Dermis microvascular lymphatic vessel endothelial cell (primary cell): ENCODE measurements around the gene CFD. TPM values are rescaled to one million over a fixed set of nuclear protein-coding genes. Genes with fewer than 3 reads are reported as not detected.
A peak's percentile ranks its signal among the peaks of the same experiment; 100 is the strongest.
"Not testable (repeated sequence)": the region's sequence is repeated elsewhere in the genome, so short reads cannot be mapped to it uniquely, and the experiment has no call there.

Experiments
- DNase-seq, 2 donors: peaks; one replicate each; pipeline versions ENCODE4 v3.0.0 to v3.0.0-alpha.2; 2010; ENCODE audit warnings: low read depth in 2 of 2
- total RNA-seq: library from RNA; depleted of rRNA; stranded (reverse); fragments of >200 nt; gene quantifications from 2 replicates; pipeline ENCODE4 v1.2.1, GENCODE V29; 2014

The CFD gene
- total RNA-seq, 1 donor from 2014 or later, result 2.2 TPM

DNA sequence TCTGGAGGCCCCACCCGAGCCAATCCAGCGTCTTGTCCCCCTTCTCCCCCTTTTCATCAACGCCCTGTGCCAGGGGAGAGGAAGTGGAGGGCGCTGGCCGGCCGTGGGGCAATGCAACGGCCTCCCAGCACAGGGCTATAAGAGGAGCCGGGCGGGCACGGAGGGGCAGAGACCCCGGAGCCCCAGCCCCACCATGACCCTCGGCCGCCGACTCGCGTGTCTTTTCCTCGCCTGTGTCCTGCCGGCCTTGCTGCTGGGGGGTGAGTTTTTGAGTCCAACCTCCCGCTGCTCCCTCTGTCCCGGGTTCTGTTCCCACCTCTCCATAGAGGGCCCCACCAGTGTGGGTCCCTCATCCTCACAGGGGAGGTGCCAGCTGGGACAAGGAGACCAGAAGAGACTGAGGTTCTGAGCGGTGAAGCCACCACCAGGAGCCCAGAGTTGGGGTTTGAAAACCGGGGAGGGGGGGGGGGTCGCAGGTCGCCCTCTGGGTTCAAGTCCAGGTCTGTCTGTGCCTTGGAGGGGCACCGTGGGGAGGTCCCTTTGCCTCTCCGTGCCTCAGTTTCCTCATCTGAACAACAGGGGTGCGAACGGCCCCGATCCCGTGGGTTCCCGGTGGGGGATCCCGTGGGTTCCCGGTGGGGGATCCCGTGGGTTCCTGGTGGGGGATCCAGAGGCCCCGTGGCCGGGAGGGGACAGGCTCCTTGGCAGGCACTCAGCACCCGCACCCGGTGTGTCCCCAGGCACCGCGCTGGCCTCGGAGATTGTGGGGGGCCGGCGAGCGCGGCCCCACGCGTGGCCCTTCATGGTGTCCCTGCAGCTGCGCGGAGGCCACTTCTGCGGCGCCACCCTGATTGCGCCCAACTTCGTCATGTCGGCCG lies 7.1 kb upstream of the CFD start, which contains the start of gene ELANE:
Gene ELANE (plus strand): TSS at position 168 of the 878 bp plus-strand sequence. CDS start 26 bp downstream, at position 194.
- no peak for DNase-seq

- DNase-seq, result no peak
These were observed 6.4 kb upstream of the CFD start for GRCh38 chr19:853014-853585.

DNA sequence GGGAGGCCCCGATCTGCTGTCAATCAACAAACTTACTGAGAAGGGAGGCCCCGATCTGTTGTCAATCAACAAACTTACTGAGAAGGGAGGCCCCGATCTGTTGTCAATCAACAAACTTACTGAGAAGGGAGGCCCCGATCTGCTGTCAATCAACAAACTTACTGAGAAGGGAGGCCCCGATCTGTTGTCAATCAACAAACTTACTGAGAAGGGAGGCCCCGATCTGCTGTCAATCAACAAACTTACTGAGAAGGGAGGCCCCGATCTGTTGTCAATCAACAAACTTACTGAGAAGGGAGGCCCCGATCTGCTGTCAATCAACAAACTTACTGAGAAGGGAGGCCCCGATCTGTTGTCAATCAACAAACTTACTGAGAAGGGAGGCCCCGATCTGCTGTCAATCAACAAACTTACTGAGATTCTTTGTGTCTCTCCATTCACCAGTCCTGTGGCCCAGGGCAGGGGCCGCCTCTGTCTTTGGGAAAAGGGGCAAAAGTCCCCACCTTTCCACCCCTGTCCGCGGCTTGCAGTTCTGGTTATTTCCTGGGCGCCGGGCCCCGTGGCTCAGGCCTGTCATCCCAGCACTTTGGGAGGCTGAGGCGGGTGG lies 5.7 kb upstream of the CFD start:
- not testable (repeated sequence) for DNase-seq

GRCh38 chr19:854549-854948 lies 4.9 kb upstream of the CFD start:
- no peak for DNase-seq

DNA sequence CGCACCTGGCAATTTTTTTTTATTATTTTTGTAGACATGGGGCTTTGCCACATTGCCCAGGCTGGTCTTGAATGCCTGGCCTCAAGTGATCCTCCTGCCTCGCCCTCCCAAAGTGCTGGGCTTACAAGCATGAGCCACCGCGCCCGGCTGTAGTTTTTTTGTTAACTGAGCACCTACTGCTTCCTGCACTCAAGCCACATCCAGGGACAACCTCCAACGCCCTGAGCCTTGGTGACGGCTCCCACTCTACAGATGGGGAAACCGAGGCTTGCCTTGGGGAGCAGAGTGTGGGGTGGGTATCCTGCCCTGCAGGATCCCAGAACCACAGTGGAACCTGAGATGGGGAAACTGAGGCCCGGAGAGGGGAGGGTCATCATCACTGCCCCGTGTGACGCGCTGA lies 4.3 kb upstream of the CFD start:
- no peak for DNase-seq

GRCh38 chr19:855566-856120 lies 3.8 kb upstream of the CFD start:
- no peak for DNase-seq

DNA sequence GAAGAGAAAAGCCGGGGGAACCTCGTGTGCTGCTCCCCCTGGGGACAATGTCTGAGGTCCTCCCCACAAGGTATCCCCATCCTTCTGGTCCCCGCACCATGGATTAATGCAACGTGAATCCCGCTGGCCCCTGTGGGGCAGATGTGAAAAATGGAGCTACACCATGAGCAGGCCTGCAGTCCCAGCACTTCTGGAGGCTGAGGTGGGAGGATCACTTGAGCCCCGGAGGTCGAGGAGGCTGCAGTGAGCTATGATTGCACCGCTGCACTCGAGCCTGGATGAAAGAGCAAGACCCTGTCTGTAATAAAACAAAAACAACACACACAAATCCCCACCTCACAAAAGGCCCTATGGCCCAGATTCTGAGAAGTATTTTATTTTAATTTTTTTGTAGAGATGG lies 1.2 kb upstream of the CFD start:
- no peak for DNase-seq

- DNase-seq, result no peak
These were observed 1.8 kb downstream of the CFD start for GRCh38 chr19:861141-861755.

DNA sequence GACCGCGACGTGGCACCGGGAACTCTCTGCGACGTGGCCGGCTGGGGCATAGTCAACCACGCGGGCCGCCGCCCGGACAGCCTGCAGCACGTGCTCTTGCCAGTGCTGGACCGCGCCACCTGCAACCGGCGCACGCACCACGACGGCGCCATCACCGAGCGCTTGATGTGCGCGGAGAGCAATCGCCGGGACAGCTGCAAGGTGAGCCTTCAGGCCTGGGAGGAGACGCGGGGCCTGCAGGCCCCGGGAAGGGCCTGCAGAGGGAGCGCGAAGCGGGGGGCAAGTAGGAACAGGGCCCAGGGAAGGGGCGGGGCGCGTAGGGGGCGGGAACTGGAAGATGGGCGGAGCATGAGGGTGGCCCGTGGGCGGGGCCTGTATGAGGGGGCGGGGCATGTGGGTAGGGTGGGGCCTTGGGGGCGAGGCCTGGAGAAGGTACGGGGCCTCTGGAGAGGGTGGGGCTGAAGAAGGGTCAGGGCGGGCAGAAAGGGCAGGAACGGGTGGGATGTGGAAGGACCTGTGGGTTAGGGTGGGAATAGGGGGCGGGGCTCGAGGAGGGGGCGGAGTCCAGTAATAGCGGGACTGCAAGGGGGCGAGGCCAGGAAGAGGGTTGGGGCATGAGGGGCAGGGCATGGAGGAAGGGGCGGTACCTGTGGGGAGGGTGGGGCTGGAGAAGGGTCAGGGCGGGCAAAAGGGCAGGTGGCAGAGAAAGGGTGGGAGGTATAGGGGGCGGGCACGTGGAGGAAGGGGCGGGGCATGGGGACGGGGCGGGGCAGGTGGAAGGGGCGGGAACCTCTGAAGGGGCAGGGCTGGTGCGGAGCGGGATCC lies 2.5 kb downstream of the CFD start:
- peak in 1 of 2 donors; percentile 37 for DNase-seq

GRCh38 chr19:862581-863314 lies 3.3 kb downstream of the CFD start:
- DNase-seq, result peak; percentile 20 to 62

DNA sequence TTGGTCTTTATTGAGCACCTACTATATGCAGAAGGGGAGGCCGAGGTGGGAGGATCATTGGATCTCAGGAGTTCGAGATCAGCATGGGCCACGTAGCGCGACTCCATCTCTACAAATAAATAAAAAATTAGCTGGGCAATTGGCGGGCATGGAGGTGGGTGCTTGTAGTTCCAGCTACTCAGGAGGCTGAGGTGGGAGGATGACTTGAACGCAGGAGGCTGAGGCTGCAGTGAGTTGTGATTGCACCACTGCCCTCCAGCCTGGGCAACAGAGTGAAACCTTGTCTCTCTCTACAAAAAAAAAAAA lies 3.8 kb downstream of the CFD start:
- DNase-seq, result no peak

DNA sequence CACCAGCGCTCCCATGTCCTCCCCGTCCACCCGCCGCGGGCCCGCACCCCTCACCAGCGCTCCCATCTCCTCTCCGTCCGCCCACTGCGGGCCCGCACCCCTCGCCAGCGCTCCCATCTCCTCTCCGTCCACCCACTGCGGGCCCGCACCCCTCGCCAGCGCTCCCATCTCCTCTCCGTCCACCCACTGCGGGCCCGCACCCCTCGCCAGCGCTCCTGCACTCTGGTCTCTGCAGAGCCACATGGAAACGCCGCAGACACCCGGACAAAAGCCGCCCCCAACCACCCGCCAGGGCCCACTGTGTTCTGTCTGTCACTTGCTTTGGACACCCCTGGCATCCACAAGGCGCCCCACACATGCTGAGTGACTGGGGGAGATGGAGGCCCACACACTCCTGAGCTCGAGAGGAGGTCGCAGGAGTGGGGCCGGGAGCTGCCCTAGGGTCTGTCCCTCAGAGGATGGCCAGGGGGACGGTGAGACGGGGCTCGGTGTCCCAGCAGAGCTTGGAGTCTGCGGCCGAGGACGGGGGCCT lies 7.4 kb downstream of the CFD start:
- DNase-seq, result no peak

GRCh38 chr19:867301-867793 lies 7.9 kb downstream of the CFD start:
- DNase-seq, result no peak

- DNase-seq, result no peak
These were observed 8.5 kb downstream of the CFD start for GRCh38 chr19:867855-868457.

DNA sequence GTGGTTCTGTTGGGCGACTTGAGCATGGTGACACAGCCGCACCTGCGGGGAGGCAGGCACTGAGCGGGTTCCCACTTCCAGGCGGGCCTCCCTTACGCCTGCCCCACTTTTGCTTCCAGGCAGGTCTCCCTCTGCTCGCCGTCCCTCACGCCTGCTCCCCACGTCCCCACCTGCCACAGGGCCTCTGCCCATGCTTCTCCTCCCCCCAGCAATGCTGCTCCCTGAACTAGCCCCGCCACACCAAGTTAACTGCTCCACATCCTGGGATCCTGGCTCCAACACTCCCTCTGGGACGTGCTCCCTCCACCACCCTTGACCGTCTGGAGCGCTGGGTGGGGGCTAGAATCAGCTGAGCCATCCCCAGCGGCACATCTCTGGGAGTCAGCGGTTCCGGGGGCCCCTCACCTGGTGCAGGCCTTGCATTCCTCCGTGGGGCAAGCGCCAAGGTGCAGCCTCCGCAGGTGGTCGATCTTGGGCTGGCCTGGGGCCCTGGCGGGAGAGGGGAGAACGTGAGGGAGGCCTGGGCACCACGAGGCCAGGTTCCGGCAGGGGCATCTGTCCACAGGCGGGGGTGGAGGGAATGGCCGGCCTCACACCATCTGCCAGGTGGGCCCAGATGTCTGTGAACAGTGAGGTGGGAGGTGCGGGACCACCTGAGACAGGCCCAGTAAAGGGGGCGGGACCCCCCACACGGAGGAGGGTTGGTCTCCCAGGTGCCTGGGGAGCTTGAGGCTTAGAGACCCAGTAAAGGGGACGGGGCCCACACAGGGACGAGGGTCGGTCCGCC lies 9.2 kb downstream of the CFD start:
- no peak for DNase-seq

DNA sequence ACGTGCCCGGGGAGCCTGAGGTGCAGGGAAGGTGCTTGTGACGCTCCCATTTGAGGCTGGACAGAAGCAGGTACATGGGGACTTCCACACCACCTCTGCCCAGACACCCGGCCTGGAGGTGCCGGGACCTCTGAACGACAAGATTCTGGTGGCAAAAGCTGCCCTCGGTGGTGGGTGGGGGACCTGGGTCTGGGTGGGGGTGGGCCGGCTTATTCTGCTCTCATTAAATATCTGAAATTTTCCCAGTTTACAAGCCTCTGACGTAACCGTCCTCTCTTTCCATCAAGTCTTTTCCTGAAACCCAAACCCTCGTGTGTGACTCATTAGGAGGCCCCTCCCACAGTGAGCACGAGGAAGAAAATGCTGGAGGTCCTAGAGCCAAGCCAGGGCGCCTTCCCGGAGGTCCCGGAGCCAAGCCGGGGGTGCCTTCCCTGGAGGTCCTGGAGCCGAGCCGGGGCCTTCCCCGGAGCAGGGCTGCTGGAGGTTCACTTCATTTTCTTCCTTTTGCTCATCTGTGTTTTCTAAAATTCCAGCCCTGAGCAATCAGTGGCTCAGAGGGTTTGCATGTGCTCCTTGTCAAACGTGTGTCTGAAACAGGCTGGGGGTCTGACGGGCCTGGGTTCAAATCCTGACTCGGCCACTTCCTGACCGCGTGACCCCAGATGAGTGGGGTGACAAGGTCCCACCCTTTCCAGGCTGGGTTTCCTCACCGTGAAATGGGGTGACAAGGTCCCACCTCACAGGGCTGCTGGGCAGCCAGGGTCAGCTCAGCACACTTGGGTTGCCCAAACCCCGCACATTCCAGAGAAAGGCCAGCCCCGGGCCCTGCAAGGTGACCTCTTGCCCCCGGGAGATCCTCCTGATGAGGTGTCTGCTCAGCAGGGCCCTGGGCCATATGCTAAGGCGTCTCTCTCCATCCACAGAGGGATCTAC lies 10.0 kb downstream of the CFD start:
- peak; percentile 67 to 91 for DNase-seq

DNA sequence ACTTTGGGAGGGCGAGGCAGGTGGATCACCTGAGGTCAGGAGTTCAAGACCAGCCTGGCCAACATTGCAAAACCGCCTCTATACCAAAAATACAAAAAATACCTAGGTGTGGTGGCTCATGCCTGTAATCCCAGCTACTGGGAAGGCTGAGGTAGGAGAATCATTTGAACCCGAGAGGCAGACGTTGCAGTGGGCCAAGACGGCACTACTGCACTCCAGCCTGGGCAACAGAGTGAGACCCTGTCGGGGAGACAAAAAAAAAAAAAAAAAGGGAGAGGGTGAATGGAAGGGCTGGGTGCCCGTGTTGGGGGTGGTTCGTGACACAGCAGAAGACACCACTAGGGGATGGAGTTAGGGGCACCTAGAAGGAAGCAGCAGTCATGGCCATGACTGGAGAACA lies 10.8 kb downstream of the CFD start:
- DNase-seq, result no peak

GRCh38 chr19:870963-871401 lies 11.5 kb downstream of the CFD start:
- DNase-seq, result no peak
